K562 (cell line): ENCODE measurements around the gene LRMDA. TPM values are rescaled to one million over a fixed set of nuclear protein-coding genes. Genes with fewer than 3 reads are reported as not detected.

Source experiments
- ATAC-seq: fragments of 200-7000 bp; cut with Tn5 transposase; 3 replicates; pipeline ENCODE4 v1.9.1; 2020; ENCODE audit warnings: moderate library complexity
- BruUV-seq: library from RNA; stranded (reverse); fragments of 400-500 nt; replicated peaks from 2 replicates; lab custom pipeline; 2021; lab: Mats Ljungman, UMichigan
- CTCF ChIA-PET: fragments of 300-600 bp; formaldehyde crosslinking; extraction: SDS; loops from one replicate; lab custom pipeline; 2021; ENCODE audit warnings: low intra/inter-chr PET ratio; lab: Yijun Ruan, JAX
- POLR2A ChIA-PET: fragments of 300-600, 350-650 bp; sonication (Branson Sonifier 250); formaldehyde crosslinking; extraction: SDS; loops from one replicate; lab custom pipeline; 2021; ENCODE audit warnings: antibody characterized with exemption, inconsistent platforms; lab: Yijun Ruan, JAX
- DNase-seq, 4 experiments: peaks; one replicate each; pipeline versions ENCODE4 v3.0.0 to v3.0.0-alpha.2; 2011 to 2018; ENCODE audit warnings: low spot score in 3 of 4, mixed read lengths in 3 of 4; ENCODE audit errors: extremely low read depth in 1 of 4
- FAIRE-seq: peaks from 2 replicates; lab custom pipeline; 2011; peaks lifted over from hg19 to GRCh38; lab: Jason Lieb, UNC
- H2AFZ ChIP-seq: 2 replicates; pipeline ENCODE4 v1.6.0; 2011; ENCODE audit warnings: low read depth, low read length, control low read depth, inconsistent platforms
- H3K27ac ChIP-seq: fragments of 200-600 bp; 3 replicates; pipeline ENCODE4 v1.8.0; 2011; ENCODE audit warnings: low read depth, mild to moderate bottlenecking, control low read depth, inconsistent platforms, low read length, moderate library complexity, mixed read lengths; ENCODE audit errors: extremely low read depth
- H3K27me3 ChIP-seq, 2 experiments: fragments of 300-600 bp in 1 of 2; 2 replicates in 1 of 2; 3 replicates in 1 of 2; pipeline versions ENCODE4 v1.6.0 to v1.8.0; 2011; ENCODE audit warnings: inconsistent platforms in 2 of 2, low read length in 2 of 2, mild to moderate bottlenecking in 1 of 2, mixed read lengths in 1 of 2, moderate library complexity in 1 of 2; ENCODE audit not compliant: control insufficient read depth in 2 of 2, insufficient read depth in 2 of 2
- H3K36me3 ChIP-seq: fragments of 300-600 bp; 3 replicates; pipeline ENCODE4 v1.8.0; 2011; ENCODE audit warnings: mild to moderate bottlenecking, low read length, inconsistent platforms; ENCODE audit not compliant: control insufficient read depth, insufficient read depth
- H3K4me1 ChIP-seq, 2 experiments: fragments of 200-600 bp in 1 of 2; replicated peaks in 1 of 2; 2 replicates in 1 of 2; 3 replicates in 1 of 2; pipeline versions ENCODE4 v1.5.1 to v1.8.0; 2011; ENCODE audit warnings: inconsistent platforms in 2 of 2, low read length in 2 of 2, mild to moderate bottlenecking in 1 of 2, mixed read lengths in 1 of 2, moderate library complexity in 1 of 2; ENCODE audit not compliant: control insufficient read depth in 2 of 2, insufficient read depth in 2 of 2
- H3K4me2 ChIP-seq: 2 replicates; pipeline ENCODE4 v1.6.1; 2011; ENCODE audit warnings: low read length, control low read depth, inconsistent platforms, mixed read lengths; ENCODE audit not compliant: insufficient read depth
- H3K4me3 ChIP-seq: fragments of 200-600 bp; sonication (generic), shearing (Covaris generic); 2 replicates; pipeline ENCODE4 v1.5.1; 2016; ENCODE audit warnings: control low read depth, inconsistent platforms
- H3K79me2 ChIP-seq: fragments of 200-600 bp; 3 replicates; pipeline ENCODE4 v1.8.0; 2011; ENCODE audit warnings: low read length, inconsistent platforms; ENCODE audit not compliant: control insufficient read depth, insufficient read depth
- H3K9ac ChIP-seq, 2 experiments: 2 replicates each; pipeline versions ENCODE4 v1.6.0 to v1.6.1; 2011; ENCODE audit warnings: low read depth in 2 of 2, low read length in 2 of 2, control low read depth in 1 of 2, inconsistent platforms in 1 of 2, mild to moderate bottlenecking in 1 of 2, mixed read lengths in 1 of 2; ENCODE audit not compliant: insufficient read depth in 1 of 2
- H3K9me1 ChIP-seq: one replicate; pipeline ENCODE4 v1.6.0; 2011; ENCODE audit warnings: inconsistent platforms, mild to moderate bottlenecking, low read length, moderate library complexity; ENCODE audit not compliant: control insufficient read depth, insufficient read depth
- H3K9me3 ChIP-seq: replicated peaks from 2 replicates; pipeline ENCODE4 v1.5.1; 2011; ENCODE audit warnings: low read depth, low read length, inconsistent platforms; ENCODE audit not compliant: control insufficient read depth, insufficient read depth
- H4K20me1 ChIP-seq: replicated peaks from 2 replicates; pipeline ENCODE4 v1.6.1; 2011; ENCODE audit warnings: low read length, inconsistent platforms, mixed read lengths; ENCODE audit not compliant: control insufficient read depth, insufficient read depth
- CEBPG ChIP-seq, 3 experiments: fragments of 200-800 bp in 1 of 3; sonication (Bioruptor generic) in 1 of 3; sonication (generic) in 1 of 3; formaldehyde crosslinking in 1 of 3; IDR thresholded peaks in 2 of 3; conservative IDR thresholded peaks in 1 of 3; 2 replicates each; pipeline versions ENCODE4 v1.6.1 to v1.8.0; 2016 to 2022; ENCODE audit warnings: missing compliant biosample characterization in 2 of 3, missing genetic modification characterization in 2 of 3, mild to moderate bottlenecking in 1 of 3, missing genetic modification reagents in 1 of 3
- ZBTB5 ChIP-seq: fragments of 450-650 bp; IDR thresholded peaks from 2 replicates; pipeline ENCODE4 v1.6.1; 2017; ENCODE audit warnings: antibody characterized with exemption
- ZNF561 ChIP-seq: fragments of 450-650 bp; formaldehyde crosslinking; conservative IDR thresholded peaks from 2 replicates; pipeline ENCODE4 v1.4.0; 2020; ENCODE audit warnings: mild to moderate bottlenecking, moderate library complexity
- WGBS: fragments of 100-300 bp; shearing (Covaris generic); methylation state at CpG from one replicate; pipeline ENCODE4 v1.1.6; 2016; ENCODE audit warnings: low coverage, mixed read lengths; ENCODE audit not compliant: insufficient coverage; ENCODE audit errors: missing lambda C conversion rate; 5-methylcytosine and 5-hydroxymethylcytosine counted together
- in situ Hi-C: fragments of 300-500 bp; cut with MboI; formaldehyde crosslinking; loops from 4 replicates; pipeline ENCODE4 v1.15.0; 2018; ENCODE audit warnings: inconsistent platforms, mixed read lengths
- intact Hi-C: fragments of 100-400 bp; cut with micrococcal nuclease; formaldehyde crosslinking; loops from 2 replicates; pipeline ENCODE4 v1.14.2; 2022
- polyA plus RNA-seq, 8 experiments: library from polyadenylated mRNA; depleted of rRNA in 4 of 8; stranded (reverse) in 5 of 8; unstranded in 3 of 8; fragments of >200 nt; fragmentation: Nextera tagmentation in 2 of 8; fragmentation: Illumina TruSeq in 1 of 8; extraction: Ambion mirVana in 2 of 8; extraction: Trizol in 1 of 8; gene quantifications; 2 replicates each; pipeline versions ENCODE4 v1.2.1 to v1.2.3, GENCODE V29; 2011 to 2014; ENCODE audit warnings: inconsistent platforms in 1 of 8, missing spikeins in 1 of 8
- total RNA-seq, 7 experiments: library from RNA; depleted of rRNA in 6 of 7; stranded (reverse); fragments of >200 nt in 6 of 7; fragmentation: Illumina TruSeq in 2 of 7; extraction: Trizol in 2 of 7; gene quantifications; 2 replicates each; pipeline versions ENCODE4 v1.2.1 to v1.2.3, GENCODE V29; 2011 to 2021; ENCODE audit warnings: low replicate concordance in 1 of 7

Gene LRMDA
- total and polyA plus RNA-seq, 9 of the 15 experiments (the other 6 are each of a cell fraction or from before 2014, with no cell fraction given): 0.25 TPM; not detected in 8

- TF ChIP-seq ZNF561 (CRISPR knock-in tag): no peak
Measured at GRCh38 chr10:75926763-75927162, 495.3 kb downstream of the LRMDA start (continued).

GRCh38 chr10:75928231-75928630 is 496.8 kb downstream of the LRMDA start:
- in situ Hi-C loops: no loop called here
- WGBS: under 1% methylated on average over 6 of the region's 6 CpGs

More at GRCh38 chr10:75928231-75928630, 496.8 kb downstream of the LRMDA start:
- Histone ChIP-seq H3K9me1 (no peaks in the 10 kb centered on the region), H4K20me1 (no peaks in the 10 kb centered on the region), H2AFZ (no peak overlapping the region), H3K4me2 (no peak overlapping the region), H3K36me3 (no peaks in the 10 kb centered on the region), H3K9ac (no peak overlapping the region), H3K4me1 (no peaks in the 10 kb centered on the region), H3K4me3 (no peak overlapping the region), H3K79me2 (no peaks in the 10 kb centered on the region), H3K27me3 (peaks cover 0 to 4% of the 10 kb centered on the region in 2 experiments; a peak in 1 of 5 replicates), H3K27ac (no peak overlapping the region), H3K9me3 (no peaks in the 10 kb centered on the region)
- no TSS peak for BruUV-seq
- ChIA-PET POLR2A (no interaction called here), CTCF (no interaction called here)
- FAIRE-seq: no peak
- DNase-seq: no peak
- no peak for TF ChIP-seq ZBTB5
- TF ChIP-seq CEBPG (CRISPR knock-in tag; IDR thresholded peaks at IDR 0.05): no peak
- 0 out of 4 replicates have a peak, but pooled peaks of 1 of the 2 experiments have one; percentile 22 for TF ChIP-seq CEBPG (tag; conservative IDR thresholded peaks at IDR 0.05 in 1 of 2, IDR thresholded peaks at IDR 0.05 in 1 of 2)
- no peak for ATAC-seq
- intact Hi-C loops: loop anchor here (10.0 kb wide), 1 partner anchor 523 kb away; the partner anchor contains the start of gene ZNF503
